Neural cell (in vitro differentiated cells): ENCODE results near the gene UBAC2. TPM values are rescaled to one million over a fixed set of nuclear protein-coding genes. Genes with fewer than 3 reads are reported as not detected.

ENCODE experiments used
- H2AFZ ChIP-seq: fragments of 200-600, 300-800 bp; sonication (generic), shearing (Covaris generic); 2 replicates; pipeline ENCODE4 v1.6.0; 2014; ENCODE audit warnings: low read depth, mild to moderate bottlenecking, antibody characterized with exemption, low read length, moderate library complexity
- H3F3A ChIP-seq: fragments of 200-600 bp; shearing (Covaris generic); 2 replicates; pipeline ENCODE4 v1.6.1; 2016; ENCODE audit warnings: mild to moderate bottlenecking, moderate library complexity, mixed read lengths, antibody characterized with exemption, low read length; ENCODE audit not compliant: insufficient read depth, poor library complexity, severe bottlenecking
- H3K27ac ChIP-seq: fragments of 200-600, 300-800 bp; sonication (generic), shearing (Covaris generic); 2 replicates; pipeline ENCODE4 v1.5.1; 2014; ENCODE audit warnings: mild to moderate bottlenecking, low read length, moderate library complexity
- H3K27me3 ChIP-seq: fragments of 300-800, 200-600 bp; sonication (generic), shearing (Covaris generic); 2 replicates; pipeline ENCODE4 v1.6.0; 2014; ENCODE audit warnings: mild to moderate bottlenecking, low read depth, low read length, moderate library complexity; ENCODE audit not compliant: insufficient read depth
- H3K36me3 ChIP-seq: fragments of 300-800, 200-600 bp; sonication (generic), shearing (Covaris generic); 2 replicates; pipeline ENCODE4 v1.5.1; 2014; ENCODE audit warnings: mild to moderate bottlenecking, antibody characterized with exemption, low read length, moderate library complexity; ENCODE audit not compliant: insufficient read depth
- H3K4me2 ChIP-seq: fragments of 300-800, 200-600 bp; sonication (generic), shearing (Covaris generic); 2 replicates; pipeline ENCODE4 v1.6.0; 2014; ENCODE audit warnings: mild to moderate bottlenecking, low read length
- H3K4me3 ChIP-seq: fragments of 300-800, 200-600 bp; sonication (generic), shearing (Covaris generic); 2 replicates; pipeline ENCODE4 v1.5.1; 2014; ENCODE audit warnings: mild to moderate bottlenecking, low read length, moderate library complexity
- H3K79me2 ChIP-seq: fragments of 200-600 bp; shearing (Covaris generic); replicated peaks from 2 replicates; pipeline ENCODE4 v1.6.0; 2014; ENCODE audit warnings: mild to moderate bottlenecking, low read length, moderate library complexity; ENCODE audit not compliant: insufficient read depth
- H3K9ac ChIP-seq: fragments of 300-800, 200-600 bp; sonication (generic), shearing (Covaris generic); 2 replicates; pipeline ENCODE4 v1.6.1; 2016; ENCODE audit warnings: mild to moderate bottlenecking, low read length, mixed read lengths
- H3K9me2 ChIP-seq: fragments of 200-600 bp; shearing (Covaris generic); 2 replicates; pipeline ENCODE4 v1.6.1; 2016; ENCODE audit warnings: mild to moderate bottlenecking, low read length, mixed read lengths; ENCODE audit not compliant: insufficient read depth
- H3K9me3 ChIP-seq: fragments of 200-600, 300-800 bp; sonication (generic), shearing (Covaris generic); 2 replicates; pipeline ENCODE4 v1.6.1; 2016; ENCODE audit warnings: mild to moderate bottlenecking, mixed run types, low read length, moderate library complexity, mixed read lengths
- H4K20me1 ChIP-seq: fragments of 200-600 bp; shearing (Covaris generic); 2 replicates; pipeline ENCODE4 v1.6.1; 2016; ENCODE audit warnings: mild to moderate bottlenecking, mixed run types; ENCODE audit not compliant: insufficient read depth
- EP300 ChIP-seq: fragments of 450-650 bp; conservative IDR thresholded peaks from 2 replicates; pipeline ENCODE4 v1.6.1; 2014; ENCODE audit warnings: antibody characterized with exemption, mild to moderate bottlenecking, moderate library complexity; ENCODE audit not compliant: poor library complexity, severe bottlenecking
- EZH2 ChIP-seq: fragments of 200-600, 300-800 bp; shearing (Covaris generic), sonication (generic); IDR thresholded peaks from 2 replicates; pipeline ENCODE4 v1.6.1; 2014; ENCODE audit warnings: antibody characterized with exemption, low read length, borderline replicate concordance, mild to moderate bottlenecking; ENCODE audit not compliant: insufficient read depth, poor library complexity, severe bottlenecking
- MXI1 ChIP-seq: fragments of 450-650 bp; conservative IDR thresholded peaks from 2 replicates; pipeline ENCODE4 v1.6.1; 2014; ENCODE audit warnings: antibody characterized with exemption, mild to moderate bottlenecking; ENCODE audit not compliant: poor library complexity, severe bottlenecking
- POLR2AphosphoS5 ChIP-seq: IDR thresholded peaks from 2 replicates; pipeline ENCODE4 v1.6.1; 2012
- RAD21 ChIP-seq: fragments of 450-650 bp; conservative IDR thresholded peaks from 2 replicates; pipeline ENCODE4 v1.6.1; 2014; ENCODE audit warnings: antibody characterized with exemption, mild to moderate bottlenecking, moderate library complexity
- SMC3 ChIP-seq: fragments of 450-650 bp; conservative IDR thresholded peaks from 2 replicates; pipeline ENCODE4 v1.6.1; 2014; ENCODE audit warnings: antibody characterized with exemption, mild to moderate bottlenecking, moderate library complexity; ENCODE audit not compliant: poor library complexity
- TAF1 ChIP-seq: IDR thresholded peaks from 2 replicates; pipeline ENCODE4 v1.6.1; 2012; ENCODE audit warnings: low read depth
- polyA plus RNA-seq: library from polyadenylated mRNA; depleted of rRNA; stranded (reverse); fragments of >200 nt; gene quantifications from 2 replicates; pipeline ENCODE4 v1.2.3, GENCODE V29; 2014
- TF ChIP-seq, protein P1 (sequence below): fragments of 450-650 bp; IDR thresholded peaks from 2 replicates; pipeline ENCODE4 v1.5.1; 2014; ENCODE audit warnings: antibody characterized with exemption, mild to moderate bottlenecking, moderate library complexity; ENCODE audit not compliant: poor library complexity, severe bottlenecking
- TF ChIP-seq, protein P2 (sequence below): IDR thresholded peaks from 2 replicates; pipeline ENCODE4 v1.6.1; 2012; ENCODE audit warnings: borderline replicate concordance

Gene UBAC2
- polyA plus RNA-seq, 1 donor from 2014 or later, result 56.9 TPM

DNA sequence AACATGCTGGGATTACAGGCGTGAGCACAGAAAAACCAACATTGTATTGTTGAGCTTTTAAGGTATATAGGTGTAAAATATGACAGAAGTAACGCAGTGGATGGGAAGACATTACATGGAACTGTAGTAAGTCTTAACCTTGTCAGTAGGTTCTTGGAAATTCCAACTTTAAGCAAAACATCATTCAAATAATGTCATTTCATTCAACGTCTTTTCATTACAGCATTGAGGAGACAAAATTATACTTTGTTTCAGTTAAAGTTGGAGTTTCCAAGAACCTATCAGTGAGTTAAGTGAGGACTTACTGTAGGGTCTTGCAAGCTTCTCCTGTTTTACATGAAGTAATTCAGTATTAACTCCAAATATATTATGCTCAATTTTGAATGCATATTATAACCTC lies 133.6 kb downstream of the UBAC2 start:
- no peak overlapping the region for H3K4me3 ChIP-seq
- no peak overlapping the region for H3K4me2 ChIP-seq
- no peaks in the 10 kb centered on the region for H3K36me3 ChIP-seq
- TF ChIP-seq EP300, result no peak
- no peaks in the 10 kb centered on the region for H3K9me2 ChIP-seq
- H3F3A ChIP-seq, result no peaks in the 10 kb centered on the region
- no peaks in the 10 kb centered on the region for H3K27me3 ChIP-seq
- H3K9me3 ChIP-seq, result no peaks in the 10 kb centered on the region
- H4K20me1 ChIP-seq, result no peaks in the 10 kb centered on the region
- H3K79me2 ChIP-seq, result no peaks in the 10 kb centered on the region
- H3K27ac ChIP-seq, result no peak overlapping the region
- H3K9ac ChIP-seq, result no peak overlapping the region
- no peak overlapping the region for H2AFZ ChIP-seq

DNA sequence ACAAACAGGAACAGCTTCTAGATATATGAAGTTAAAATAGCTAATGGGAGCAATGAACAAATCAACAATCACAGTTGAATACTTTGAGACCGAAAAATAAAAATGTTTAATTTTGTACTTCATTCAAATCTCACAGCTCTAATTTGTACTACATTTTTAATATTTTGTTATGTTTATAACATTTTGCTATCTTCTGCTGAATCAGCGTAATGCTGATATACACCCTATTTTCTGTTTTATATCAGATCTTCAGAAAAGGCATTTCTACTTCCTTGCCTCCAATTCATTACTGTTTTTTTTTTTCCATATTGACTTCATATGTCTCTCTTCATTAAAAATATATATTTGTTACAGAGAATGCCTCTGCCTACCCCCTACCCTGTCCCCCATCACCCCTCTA lies 134.4 kb downstream of the UBAC2 start:
- H3K36me3 ChIP-seq, result no peaks in the 10 kb centered on the region
- H3K9me2 ChIP-seq, result no peaks in the 10 kb centered on the region
- no peaks in the 10 kb centered on the region for H3F3A ChIP-seq
- H3K9ac ChIP-seq, result no peak overlapping the region
- H3K27me3 ChIP-seq, result no peaks in the 10 kb centered on the region
- H4K20me1 ChIP-seq, result no peaks in the 10 kb centered on the region
- TF ChIP-seq EZH2 (no peak), SMC3 (no peak), TAF1 (no peak), RAD21 (no peak), EP300 (no peak), MXI1 (no peak), POLR2AphosphoS5 (no peak)
- TF ChIP-seq, protein P1, sequence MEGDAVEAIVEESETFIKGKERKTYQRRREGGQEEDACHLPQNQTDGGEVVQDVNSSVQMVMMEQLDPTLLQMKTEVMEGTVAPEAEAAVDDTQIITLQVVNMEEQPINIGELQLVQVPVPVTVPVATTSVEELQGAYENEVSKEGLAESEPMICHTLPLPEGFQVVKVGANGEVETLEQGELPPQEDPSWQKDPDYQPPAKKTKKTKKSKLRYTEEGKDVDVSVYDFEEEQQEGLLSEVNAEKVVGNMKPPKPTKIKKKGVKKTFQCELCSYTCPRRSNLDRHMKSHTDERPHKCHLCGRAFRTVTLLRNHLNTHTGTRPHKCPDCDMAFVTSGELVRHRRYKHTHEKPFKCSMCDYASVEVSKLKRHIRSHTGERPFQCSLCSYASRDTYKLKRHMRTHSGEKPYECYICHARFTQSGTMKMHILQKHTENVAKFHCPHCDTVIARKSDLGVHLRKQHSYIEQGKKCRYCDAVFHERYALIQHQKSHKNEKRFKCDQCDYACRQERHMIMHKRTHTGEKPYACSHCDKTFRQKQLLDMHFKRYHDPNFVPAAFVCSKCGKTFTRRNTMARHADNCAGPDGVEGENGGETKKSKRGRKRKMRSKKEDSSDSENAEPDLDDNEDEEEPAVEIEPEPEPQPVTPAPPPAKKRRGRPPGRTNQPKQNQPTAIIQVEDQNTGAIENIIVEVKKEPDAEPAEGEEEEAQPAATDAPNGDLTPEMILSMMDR, result no peak
- TF ChIP-seq, protein P2, sequence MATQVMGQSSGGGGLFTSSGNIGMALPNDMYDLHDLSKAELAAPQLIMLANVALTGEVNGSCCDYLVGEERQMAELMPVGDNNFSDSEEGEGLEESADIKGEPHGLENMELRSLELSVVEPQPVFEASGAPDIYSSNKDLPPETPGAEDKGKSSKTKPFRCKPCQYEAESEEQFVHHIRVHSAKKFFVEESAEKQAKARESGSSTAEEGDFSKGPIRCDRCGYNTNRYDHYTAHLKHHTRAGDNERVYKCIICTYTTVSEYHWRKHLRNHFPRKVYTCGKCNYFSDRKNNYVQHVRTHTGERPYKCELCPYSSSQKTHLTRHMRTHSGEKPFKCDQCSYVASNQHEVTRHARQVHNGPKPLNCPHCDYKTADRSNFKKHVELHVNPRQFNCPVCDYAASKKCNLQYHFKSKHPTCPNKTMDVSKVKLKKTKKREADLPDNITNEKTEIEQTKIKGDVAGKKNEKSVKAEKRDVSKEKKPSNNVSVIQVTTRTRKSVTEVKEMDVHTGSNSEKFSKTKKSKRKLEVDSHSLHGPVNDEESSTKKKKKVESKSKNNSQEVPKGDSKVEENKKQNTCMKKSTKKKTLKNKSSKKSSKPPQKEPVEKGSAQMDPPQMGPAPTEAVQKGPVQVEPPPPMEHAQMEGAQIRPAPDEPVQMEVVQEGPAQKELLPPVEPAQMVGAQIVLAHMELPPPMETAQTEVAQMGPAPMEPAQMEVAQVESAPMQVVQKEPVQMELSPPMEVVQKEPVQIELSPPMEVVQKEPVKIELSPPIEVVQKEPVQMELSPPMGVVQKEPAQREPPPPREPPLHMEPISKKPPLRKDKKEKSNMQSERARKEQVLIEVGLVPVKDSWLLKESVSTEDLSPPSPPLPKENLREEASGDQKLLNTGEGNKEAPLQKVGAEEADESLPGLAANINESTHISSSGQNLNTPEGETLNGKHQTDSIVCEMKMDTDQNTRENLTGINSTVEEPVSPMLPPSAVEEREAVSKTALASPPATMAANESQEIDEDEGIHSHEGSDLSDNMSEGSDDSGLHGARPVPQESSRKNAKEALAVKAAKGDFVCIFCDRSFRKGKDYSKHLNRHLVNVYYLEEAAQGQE, result no peak
- H3K9me3 ChIP-seq, result no peaks in the 10 kb centered on the region
- H3K4me3 ChIP-seq, result no peak overlapping the region
- no peaks in the 10 kb centered on the region for H3K79me2 ChIP-seq
- H3K27ac ChIP-seq, result no peak overlapping the region
- no peak overlapping the region for H2AFZ ChIP-seq
- H3K4me2 ChIP-seq, result no peak overlapping the region

DNA sequence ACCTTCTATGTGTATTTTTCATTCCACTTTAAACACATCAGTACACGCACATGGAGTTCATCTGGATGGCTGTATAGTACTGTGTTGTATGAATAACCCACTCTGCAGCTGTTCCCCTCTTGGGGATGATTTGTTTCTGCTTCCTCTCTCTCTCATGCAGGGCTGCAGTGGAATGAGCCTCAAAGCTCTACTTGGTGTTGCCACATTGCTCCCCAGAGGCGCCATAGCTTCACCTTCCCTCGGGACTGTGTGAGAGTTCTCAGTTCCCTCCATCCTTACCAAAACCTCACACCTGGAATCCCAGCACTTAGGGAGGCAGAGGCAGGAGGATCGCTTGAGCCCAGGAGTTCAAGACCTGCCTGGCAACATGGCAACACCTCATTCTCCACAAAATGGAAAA lies 134.9 kb downstream of the UBAC2 start:
- Histone ChIP-seq H2AFZ (no peak overlapping the region), H3K4me3 (no peak overlapping the region), H3K9me2 (no peaks in the 10 kb centered on the region), H3K9me3 (no peaks in the 10 kb centered on the region), H3K79me2 (no peaks in the 10 kb centered on the region), H3K9ac (no peak overlapping the region), H3F3A (no peaks in the 10 kb centered on the region), H3K36me3 (no peaks in the 10 kb centered on the region), H3K27ac (no peak overlapping the region), H3K4me2 (no peak overlapping the region), H4K20me1 (no peaks in the 10 kb centered on the region), H3K27me3 (no peaks in the 10 kb centered on the region)
- TF ChIP-seq, protein P2, result no peak
- TF ChIP-seq MXI1, result no peak
- TF ChIP-seq EZH2, result no peak
- TF ChIP-seq SMC3, result no peak
- no peak for TF ChIP-seq POLR2AphosphoS5
- TF ChIP-seq, protein P1, result no peak
- TF ChIP-seq RAD21, result no peak
- no peak for TF ChIP-seq TAF1
- no peak for TF ChIP-seq EP300
